GM12878 (cell line): ENCODE measurements around the gene RIIAD1. TPM values are rescaled to one million over a fixed set of nuclear protein-coding genes. Genes with fewer than 3 reads are reported as not detected.

Experiments
- ATAC-seq: fragments of 200-7000 bp; cut with Tn5 transposase; 3 replicates; pipeline ENCODE4 v1.9.1; 2020; ENCODE audit warnings: mild to moderate bottlenecking, moderate library complexity
- BruUV-seq: library from RNA; stranded (reverse); fragments of 400-500 nt; replicated peaks from 2 replicates; lab custom pipeline; 2021; lab: Mats Ljungman, UMichigan
- CTCF ChIA-PET: fragments of 300-600 bp; sonication (Branson Sonifier 250); formaldehyde crosslinking; extraction: SDS; loops from one replicate; lab custom pipeline; 2021; ENCODE audit warnings: inconsistent platforms; lab: Yijun Ruan, JAX
- POLR2A ChIA-PET: fragments of 350-600 bp; formaldehyde crosslinking; extraction: SDS; loops from one replicate; lab custom pipeline; 2021; ENCODE audit warnings: inconsistent platforms; lab: Charles Lee
- RAD21 ChIA-PET: fragments of 300-600 bp; sonication (Branson Sonifier 250); formaldehyde crosslinking; loops from one replicate; lab custom pipeline; 2023; ENCODE audit warnings: antibody characterized with exemption; ENCODE audit not compliant: unreplicated experiment; lab: Charles Lee
- SMC1A ChIA-PET: fragments of 300-600 bp; sonication (Branson Sonifier 250); formaldehyde crosslinking; loops from one replicate; lab custom pipeline; 2023; ENCODE audit not compliant: unreplicated experiment, uncharacterized antibody; lab: Charles Lee
- DNase-seq: peaks from one replicate; pipeline ENCODE4 v3.0.0-alpha.2; 2011; ENCODE audit warnings: low read depth, low spot score
- FAIRE-seq: peaks from 3 replicates; lab custom pipeline; 2011; peaks lifted over from hg19 to GRCh38; lab: Jason Lieb, UNC
- H2AFZ ChIP-seq: 2 replicates; pipeline ENCODE4 v1.6.0; 2011; ENCODE audit warnings: low read depth, low read length, control low read depth; ENCODE audit not compliant: control insufficient read depth
- H3K27ac ChIP-seq: 2 replicates; pipeline ENCODE4 v1.5.1; 2011; ENCODE audit warnings: control low read depth; ENCODE audit not compliant: control insufficient read depth, insufficient read depth
- H3K27me3 ChIP-seq, 2 experiments: replicated peaks in 1 of 2; 2 replicates each; pipeline versions ENCODE4 v1.6.0 to v1.6.1; 2011; ENCODE audit warnings: low read length in 1 of 2; ENCODE audit not compliant: control insufficient read depth in 2 of 2, insufficient read depth in 2 of 2
- H3K36me3 ChIP-seq, 2 experiments: 2 replicates each; pipeline ENCODE4 v1.5.1; 2011; ENCODE audit warnings: low read length in 1 of 2; ENCODE audit not compliant: control insufficient read depth in 2 of 2, insufficient read depth in 2 of 2
- H3K4me1 ChIP-seq: 2 replicates; pipeline ENCODE4 v1.6.1; 2011; ENCODE audit warnings: mild to moderate bottlenecking, low read length, moderate library complexity, mixed read lengths; ENCODE audit not compliant: control insufficient read depth, insufficient read depth
- H3K4me2 ChIP-seq: 2 replicates; pipeline ENCODE4 v1.6.0; 2011; ENCODE audit warnings: control low read depth; ENCODE audit not compliant: control insufficient read depth, insufficient read depth
- H3K4me3 ChIP-seq: fragments of 200-600 bp; sonication (generic); 2 replicates; pipeline ENCODE4 v1.5.1; 2016
- H3K79me2 ChIP-seq: 2 replicates; pipeline ENCODE4 v1.6.0; 2011; ENCODE audit warnings: low read length; ENCODE audit not compliant: control insufficient read depth, insufficient read depth
- H3K9ac ChIP-seq: 2 replicates; pipeline ENCODE4 v1.8.0; 2011; ENCODE audit warnings: low read length, control low read depth, mixed read lengths; ENCODE audit not compliant: control insufficient read depth, insufficient read depth
- H3K9me3 ChIP-seq: replicated peaks from 3 replicates; pipeline ENCODE4 v1.5.1; 2011; ENCODE audit warnings: mild to moderate bottlenecking, low read length; ENCODE audit not compliant: control insufficient read depth, insufficient read depth
- H4K20me1 ChIP-seq: 2 replicates; pipeline ENCODE4 v1.6.0; 2011; ENCODE audit not compliant: control insufficient read depth, insufficient read depth
- CHD1 ChIP-seq: IDR thresholded peaks from 2 replicates; pipeline ENCODE4 v1.6.1; 2012; ENCODE audit warnings: low read depth, low read length, improper control_type of control experiment
- HCFC1 ChIP-seq: fragments of 150-350 bp; IDR thresholded peaks from 2 replicates; pipeline ENCODE4 v1.6.1; 2014; ENCODE audit warnings: low read length
- IKZF2 ChIP-seq, 2 experiments: fragments of 450-650 bp; IDR thresholded peaks; 2 replicates each; pipeline ENCODE4 v1.6.1; 2017; ENCODE audit warnings: mild to moderate bottlenecking in 2 of 2, moderate library complexity in 2 of 2
- KLF5 ChIP-seq: fragments of 450-650 bp; IDR thresholded peaks from 2 replicates; pipeline ENCODE4 v1.6.1; 2014; ENCODE audit warnings: mild to moderate bottlenecking; ENCODE audit not compliant: partially characterized antibody
- NFXL1 ChIP-seq: fragments of 450-650 bp; IDR thresholded peaks from 2 replicates; pipeline ENCODE4 v1.6.1; 2017; ENCODE audit warnings: antibody characterized with exemption, mild to moderate bottlenecking, borderline replicate concordance
- RAD51 ChIP-seq: fragments of 450-650 bp; IDR thresholded peaks from 2 replicates; pipeline ENCODE4 v1.6.1; 2016; ENCODE audit warnings: moderate library complexity, mild to moderate bottlenecking, inconsistent platforms
- SMAD5 ChIP-seq: IDR thresholded peaks from 2 replicates; pipeline ENCODE4 v1.6.1; 2016; ENCODE audit warnings: antibody characterized with exemption, low read depth
- SRF ChIP-seq, 2 experiments: IDR thresholded peaks; 2 replicates each; pipeline ENCODE4 v1.6.1; 2011; ENCODE audit warnings: low read depth in 2 of 2, low read length in 2 of 2, mild to moderate bottlenecking in 1 of 2, moderate library complexity in 1 of 2
- TAF1 ChIP-seq: IDR thresholded peaks from 2 replicates; pipeline ENCODE4 v1.6.1; 2011; ENCODE audit warnings: mild to moderate bottlenecking, low read depth, low read length, borderline replicate concordance
- TCF12 ChIP-seq: IDR thresholded peaks from 2 replicates; pipeline ENCODE4 v1.6.1; 2011; ENCODE audit warnings: low read depth, mild to moderate bottlenecking, low read length
- ZNF274 ChIP-seq: IDR thresholded peaks from one replicate; pipeline ENCODE4 v1.8.0; 2011; ENCODE audit not compliant: insufficient read length, insufficient read depth
- ZSCAN29 ChIP-seq: fragments of 450-650 bp; IDR thresholded peaks from 2 replicates; pipeline ENCODE4 v1.6.1; 2017; ENCODE audit warnings: mild to moderate bottlenecking, moderate library complexity
- WGBS: methylation state at CpG from one replicate; pipeline ENCODE4 v1.1.6; 2016; ENCODE audit warnings: low lambda C conversion rate; ENCODE audit not compliant: insufficient replicate concordance, insufficient coverage; ENCODE audit errors: missing lambda C conversion rate; 5-methylcytosine and 5-hydroxymethylcytosine counted together
- in situ Hi-C: fragments of 300-500 bp; cut with MboI; formaldehyde crosslinking; loops from 9 replicates; pipeline ENCODE4 v1.14.3; 2018; ENCODE audit warnings: mixed read lengths
- intact Hi-C: fragments of 100-400 bp; cut with micrococcal nuclease; formaldehyde crosslinking; loops from one replicate; pipeline ENCODE4 v1.14.2; 2022; ENCODE audit not compliant: unreplicated experiment
- polyA plus RNA-seq, 11 experiments: library from polyadenylated mRNA; depleted of rRNA in 4 of 11; unstranded in 6 of 11; stranded (reverse) in 5 of 11; fragments of >200 nt; fragmentation: Nextera tagmentation in 4 of 11; fragmentation: Illumina TruSeq in 1 of 11; extraction: Ambion mirVana in 4 of 11; extraction: Trizol in 1 of 11; gene quantifications; 1 replicate in 1 of 11; 2 replicates in 10 of 11; pipeline versions ENCODE4 v1.2.1 to v1.2.3, GENCODE V29; 2011 to 2016; ENCODE audit warnings: inconsistent platforms in 2 of 11, missing spikeins in 2 of 11, low read depth in 1 of 11
- total RNA-seq, 4 experiments: library from RNA; depleted of rRNA in 3 of 4; stranded (reverse); fragments of >200 nt in 3 of 4; fragmentation: Illumina TruSeq in 1 of 4; extraction: Trizol in 1 of 4; gene quantifications; 2 replicates each; pipeline versions ENCODE4 v1.2.1 to v1.2.3, GENCODE V29; 2013 to 2021

Gene RIIAD1
- total and polyA plus RNA-seq, 10 of the 15 experiments (the other 5 are each of a cell fraction or from before 2014, with no cell fraction given): not detected

DNA sequence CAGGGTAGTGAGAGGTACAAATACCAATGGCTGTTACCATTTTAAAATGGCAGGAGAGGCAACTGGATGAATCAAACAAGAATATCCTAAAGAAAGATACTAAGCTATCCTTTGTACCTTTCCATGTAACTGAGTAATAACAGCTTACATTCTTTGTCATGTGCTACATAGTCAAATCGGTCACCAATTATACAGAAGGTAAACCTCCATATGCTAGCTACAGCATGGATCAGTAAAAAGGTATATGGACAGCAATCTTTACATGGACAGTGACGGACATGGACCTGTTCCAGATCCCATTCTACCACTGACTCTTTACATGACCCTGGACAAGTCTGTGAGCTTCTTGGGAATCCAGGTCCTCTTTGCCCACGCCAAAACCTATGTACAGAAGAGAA is 55.3 kb downstream of the RIIAD1 start:
- Histone ChIP-seq H3K4me1 (no peaks in the 10 kb centered on the region), H3K79me2 (no peaks in the 10 kb centered on the region), H3K4me3 (no peak overlapping the region), H4K20me1 (no peaks in the 10 kb centered on the region), H3K27me3 (no peaks in the 10 kb centered on the region), H3K9ac (no peak overlapping the region), H3K36me3 (no peaks in the 10 kb centered on the region), H3K9me3 (no peaks in the 10 kb centered on the region), H2AFZ (no peak overlapping the region), H3K27ac (no peak overlapping the region), H3K4me2 (no peak overlapping the region)
- intact Hi-C loops (no loop called here), in situ Hi-C loops (no loop called here)
- no peak for TF ChIP-seq NFXL1
- no peak for TF ChIP-seq KLF5
- TF ChIP-seq TAF1: no peak
- TF ChIP-seq IKZF2 (IDR thresholded peaks at IDR 0.05): no peak
- TF ChIP-seq ZNF274: no peak
- TF ChIP-seq SMAD5: no peak
- TF ChIP-seq CHD1: no peak
- no peak for TF ChIP-seq RAD51
- no peak for TF ChIP-seq SRF (IDR thresholded peaks at IDR 0.05; ENCODE audit: low read depth in 2 of 2, low read length in 2 of 2)
- TF ChIP-seq TCF12: no peak
- TF ChIP-seq HCFC1: no peak
- no peak for TF ChIP-seq ZSCAN29
- RAD21 ChIA-PET: no interaction called here
- ATAC-seq: no peak
- WGBS: 63% methylated on average over 3 of the region's 3 CpGs
- FAIRE-seq: no peak
- SMC1A ChIA-PET: interaction anchor here (1.2 kb wide), 1 partner anchor 14 kb away, joined by 3 read pairs; the partner anchor contains the start of gene MRPL9
- BruUV-seq: no TSS peak
- POLR2A ChIA-PET: no interaction called here
- DNase-seq: no peak
- CTCF ChIA-PET: interaction anchor here (1.5 kb wide), 1 partner anchor 13 kb away, joined by 8 read pairs; no protein-coding TSS in a partner anchor
